Large intestine (tissue), 3 donors: ENCODE results near the gene LRMDA. TPM values are rescaled to one million over a fixed set of nuclear protein-coding genes. Genes with fewer than 3 reads are reported as not detected.

Experiments
- DNase-seq, 2 donors: peaks; one replicate each; pipeline versions ENCODE4 v3.0.0 to v3.0.0-alpha.2; 2013
- H3K27ac ChIP-seq: one replicate; pipeline ENCODE4 v1.5.1; 2013; ENCODE audit warnings: low read length
- H3K27me3 ChIP-seq: 2 replicates; pipeline ENCODE4 v1.6.1; 2013; ENCODE audit warnings: low read length; ENCODE audit not compliant: control insufficient read depth, insufficient read depth
- H3K36me3 ChIP-seq: 2 replicates; pipeline ENCODE4 v1.6.1; 2013; ENCODE audit warnings: low read length; ENCODE audit not compliant: control insufficient read depth, insufficient read depth
- H3K4me1 ChIP-seq: one replicate; pipeline ENCODE4 v1.6.1; 2013; ENCODE audit warnings: low read length; ENCODE audit not compliant: control insufficient read depth, insufficient read depth
- H3K4me3 ChIP-seq: one replicate; pipeline ENCODE4 v1.5.1; 2013; ENCODE audit warnings: low read length
- H3K9me3 ChIP-seq: one replicate; pipeline ENCODE4 v1.6.1; 2013; ENCODE audit warnings: mild to moderate bottlenecking, low read depth, low read length, moderate library complexity; ENCODE audit not compliant: control insufficient read depth
- WGBS: methylation state at CpG from one replicate; pipeline ENCODE4 v1.1.5; 2013; ENCODE audit warnings: low lambda C conversion rate; ENCODE audit not compliant: insufficient coverage; 5-methylcytosine and 5-hydroxymethylcytosine counted together
- polyA plus RNA-seq: library from polyadenylated mRNA; unstranded; fragments of 120-200 nt; gene quantifications from one replicate; pipeline ENCODE4 v1.2.1, GENCODE V29; 2013

LRMDA gene
- polyA plus RNA-seq, 1 donor = 5.3 TPM

DNA sequence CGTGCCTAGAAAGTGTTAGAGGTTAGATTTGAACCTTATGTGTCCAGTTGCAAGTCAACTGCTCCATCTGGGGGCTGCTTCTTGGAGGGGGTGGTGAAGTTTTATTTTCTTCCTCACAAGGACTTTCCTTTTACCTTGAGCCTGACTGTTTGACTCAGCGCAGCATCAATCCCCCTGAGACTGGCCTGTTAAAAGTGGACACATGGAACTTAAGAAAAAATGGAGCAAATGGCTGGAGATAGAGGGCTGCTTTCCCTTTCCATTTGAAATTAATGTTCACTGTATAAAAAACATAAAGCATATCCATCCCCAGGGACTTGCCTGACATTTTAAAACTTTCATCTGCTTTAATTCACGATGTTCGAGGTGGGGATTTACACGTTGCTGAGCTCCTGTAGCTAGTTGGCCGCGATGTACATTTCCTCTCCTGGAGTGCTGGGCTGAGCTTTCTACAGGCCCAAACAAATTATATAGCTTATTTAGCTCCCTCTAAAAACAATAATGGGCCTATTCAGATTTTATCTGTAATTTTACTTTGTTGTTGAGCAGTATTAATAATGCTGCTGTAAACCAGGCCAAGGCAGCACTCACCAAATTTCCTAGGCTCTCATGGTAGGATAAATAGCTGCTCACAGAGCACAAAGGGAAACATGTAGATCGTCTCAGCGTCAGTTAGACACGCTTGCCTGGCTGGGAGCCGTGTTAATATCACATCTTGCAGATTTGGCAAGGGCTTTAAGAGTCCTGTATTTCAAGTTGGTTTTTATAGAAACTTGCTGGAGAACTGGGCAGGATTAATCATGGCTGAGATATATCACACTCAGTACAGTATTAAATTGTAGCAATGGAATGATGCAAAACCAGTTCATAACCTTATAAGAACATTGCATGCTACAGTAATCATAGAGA, 251.5 kb downstream of the LRMDA start:
- 60% methylated on average over 1 of the region's 11 CpGs for WGBS
- no peaks in the 10 kb centered on the region for H3K9me3 ChIP-seq
- DNase-seq = peak in 1 of 2 donors; percentile 17
- no peak overlapping the region for H3K4me3 ChIP-seq
- no peaks in the 10 kb centered on the region for H3K36me3 ChIP-seq
- H3K27me3 ChIP-seq = no peaks in the 10 kb centered on the region
- peaks cover 12% of the 10 kb centered on the region for H3K4me1 ChIP-seq
- H3K27ac ChIP-seq = no peak overlapping the region

DNA sequence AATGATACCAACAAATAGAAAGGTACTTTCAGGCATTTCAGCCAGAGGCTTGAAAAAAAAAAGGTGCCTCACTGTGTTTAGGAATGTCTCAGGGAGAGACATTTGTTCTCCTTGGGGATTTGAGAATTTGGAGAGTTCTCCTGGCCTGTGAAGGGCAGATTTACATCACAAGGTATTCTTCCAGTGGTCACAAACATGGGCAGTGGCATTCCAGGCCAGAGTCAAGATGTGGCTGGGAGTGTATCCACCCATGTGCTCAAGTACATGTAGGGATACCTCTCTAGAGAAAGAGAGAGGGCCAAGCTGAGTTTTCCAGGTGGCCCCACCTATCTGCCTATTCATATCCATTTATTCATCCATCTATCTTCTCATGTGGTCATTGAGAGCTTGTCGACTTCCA, 253.8 kb downstream of the LRMDA start:
- Histone ChIP-seq H3K4me1 (peaks cover 12% of the 10 kb centered on the region), H3K9me3 (no peaks in the 10 kb centered on the region), H3K36me3 (no peaks in the 10 kb centered on the region), H3K4me3 (no peak overlapping the region), H3K27me3 (no peaks in the 10 kb centered on the region), H3K27ac (no peak overlapping the region)
- no CpG with 5 or more reads among the region's 1 CpG for WGBS
- DNase-seq = no peak

DNA sequence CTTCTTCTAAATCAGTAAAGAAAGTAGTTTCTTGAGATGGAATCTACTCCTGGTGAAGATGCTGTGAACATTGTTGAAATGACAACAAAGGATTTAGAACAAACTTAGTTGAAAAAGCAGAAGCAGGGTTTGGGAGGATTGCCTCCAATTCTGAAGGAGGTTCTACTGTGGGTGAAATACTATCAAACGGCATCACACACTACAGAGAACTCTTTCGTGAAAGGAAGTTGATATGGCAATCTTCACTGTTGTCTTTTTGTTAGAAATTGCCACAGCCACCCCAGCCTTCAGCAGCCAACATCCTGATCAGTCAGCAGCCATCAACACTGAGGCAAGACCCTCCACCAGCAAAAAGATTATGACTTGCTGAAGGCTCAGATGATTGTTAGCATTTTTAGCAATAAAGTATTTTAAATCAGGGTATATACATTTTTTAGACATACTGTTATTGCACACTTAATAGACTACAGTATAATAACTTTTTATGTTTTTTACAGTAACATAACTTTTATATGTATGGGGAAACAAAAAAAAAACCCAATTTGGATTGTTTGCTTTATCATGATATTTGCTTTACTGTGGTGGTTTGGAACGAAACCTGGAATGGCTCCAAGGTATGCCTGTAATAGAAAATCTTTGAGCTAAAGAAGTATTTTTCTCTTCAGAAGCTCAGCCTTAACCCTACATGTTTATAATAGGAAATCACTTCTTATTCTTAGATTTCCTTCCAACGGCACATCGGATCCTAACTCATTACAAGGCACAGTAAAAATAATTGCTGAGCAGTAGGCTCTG, 257.3 kb downstream of the LRMDA start:
- DNase-seq = no peak
- Histone ChIP-seq H3K4me1 (peaks cover 12% of the 10 kb centered on the region), H3K4me3 (no peak overlapping the region), H3K36me3 (no peaks in the 10 kb centered on the region), H3K27ac (no peak overlapping the region), H3K9me3 (no peaks in the 10 kb centered on the region), H3K27me3 (no peaks in the 10 kb centered on the region)
- 60% methylated on average over 1 of the region's 5 CpGs for WGBS

DNA sequence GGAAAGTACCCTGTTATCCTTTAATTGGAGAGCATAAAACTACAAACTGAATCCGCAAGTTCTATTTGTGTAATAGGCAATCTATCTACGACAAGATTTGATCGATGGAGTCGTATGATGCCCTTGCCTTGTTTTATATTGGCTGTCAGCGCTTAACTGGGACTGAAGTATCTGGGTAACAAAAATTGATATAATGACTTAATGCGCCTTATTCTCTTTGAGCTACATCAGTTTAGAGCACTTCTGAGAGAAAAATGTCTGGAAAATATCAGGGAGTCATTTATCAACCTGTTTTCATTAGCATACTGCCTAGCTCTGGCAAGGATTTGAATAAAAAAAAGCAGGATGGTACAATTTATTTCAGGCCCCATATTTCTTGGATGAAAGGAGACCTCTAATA, 262.1 kb downstream of the LRMDA start:
- no peaks in the 10 kb centered on the region for H3K27me3 ChIP-seq
- no peak overlapping the region for H3K4me3 ChIP-seq
- no peak for DNase-seq
- no peaks in the 10 kb centered on the region for H3K4me1 ChIP-seq
- WGBS = 86% methylated on average over 2 of the region's 6 CpGs
- no peaks in the 10 kb centered on the region for H3K9me3 ChIP-seq
- no peaks in the 10 kb centered on the region for H3K36me3 ChIP-seq
- no peak overlapping the region for H3K27ac ChIP-seq

DNA sequence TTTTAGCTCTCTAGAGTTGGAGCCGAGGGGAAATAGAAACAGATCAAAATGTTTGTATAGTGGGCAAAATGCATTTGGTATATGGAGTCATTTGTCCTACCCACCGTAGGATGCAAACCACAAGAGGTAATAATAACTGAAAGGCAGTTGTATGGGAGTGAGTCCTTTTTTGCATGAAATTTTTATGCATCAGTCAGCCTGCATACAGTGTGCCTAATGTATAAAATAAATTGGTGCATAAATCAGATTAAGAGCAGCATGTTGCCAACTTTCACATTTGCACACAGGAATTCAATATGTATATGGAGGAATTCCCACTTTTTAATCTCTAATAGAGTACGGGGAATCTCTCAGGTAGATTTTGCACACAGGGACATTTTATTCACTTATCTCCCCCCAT, 262.8 kb downstream of the LRMDA start:
- no peak overlapping the region for H3K27ac ChIP-seq
- no peaks in the 10 kb centered on the region for H3K9me3 ChIP-seq
- no peak for DNase-seq
- H3K36me3 ChIP-seq = no peaks in the 10 kb centered on the region
- no peak overlapping the region for H3K4me3 ChIP-seq
- H3K27me3 ChIP-seq = no peaks in the 10 kb centered on the region
- WGBS = no CpG with 5 or more reads among the region's 3 CpGs
- no peaks in the 10 kb centered on the region for H3K4me1 ChIP-seq

DNA sequence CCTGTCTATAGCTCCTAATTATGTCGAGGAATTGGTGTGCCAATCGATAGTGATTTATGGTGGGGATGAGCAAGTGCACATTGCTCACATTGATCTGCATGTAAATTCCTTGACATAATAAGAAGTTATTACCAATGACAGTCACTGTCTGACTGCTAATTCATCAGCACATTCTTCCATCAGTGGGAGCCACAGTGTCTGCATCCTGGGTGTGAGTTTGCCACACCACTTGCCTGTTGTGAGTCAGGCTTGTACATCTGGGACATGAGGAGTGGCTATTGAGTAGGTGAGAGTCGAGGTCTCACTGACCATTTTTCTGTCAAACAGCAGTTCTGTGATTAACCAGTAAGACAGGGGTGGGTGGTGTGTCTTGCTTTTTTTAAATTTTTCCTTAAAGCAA, 263.4 kb downstream of the LRMDA start:
- H3K4me3 ChIP-seq = no peak overlapping the region
- H3K36me3 ChIP-seq = no peaks in the 10 kb centered on the region
- no peak for DNase-seq
- no peaks in the 10 kb centered on the region for H3K27me3 ChIP-seq
- no peaks in the 10 kb centered on the region for H3K9me3 ChIP-seq
- H3K4me1 ChIP-seq = no peaks in the 10 kb centered on the region
- no CpG with 5 or more reads among the region's 3 CpGs for WGBS
- no peak overlapping the region for H3K27ac ChIP-seq

DNA sequence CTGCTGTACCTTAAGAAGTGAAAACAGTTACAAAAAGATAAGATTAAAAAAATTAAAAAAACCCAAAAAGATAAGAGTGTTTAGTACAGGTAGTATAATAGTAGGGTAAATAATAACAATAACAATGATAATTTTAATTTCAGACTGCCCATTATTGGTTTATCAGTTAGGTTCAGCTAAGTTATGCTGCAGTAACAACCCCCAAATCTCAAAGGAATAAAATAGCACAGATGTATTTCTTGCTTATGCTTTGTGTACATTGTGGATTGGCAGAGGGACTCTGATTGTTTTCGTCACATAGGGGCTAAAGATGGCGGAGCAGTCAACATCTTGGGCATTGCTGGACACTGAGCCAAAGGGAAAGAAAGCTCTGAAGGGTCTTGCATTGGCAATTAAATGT, 264.6 kb downstream of the LRMDA start:
- no CpG with 5 or more reads among the region's 2 CpGs for WGBS
- H3K9me3 ChIP-seq = no peaks in the 10 kb centered on the region
- no peak overlapping the region for H3K27ac ChIP-seq
- H3K4me1 ChIP-seq = no peaks in the 10 kb centered on the region
- no peaks in the 10 kb centered on the region for H3K27me3 ChIP-seq
- DNase-seq = no peak
- no peaks in the 10 kb centered on the region for H3K36me3 ChIP-seq
- no peak overlapping the region for H3K4me3 ChIP-seq

DNA sequence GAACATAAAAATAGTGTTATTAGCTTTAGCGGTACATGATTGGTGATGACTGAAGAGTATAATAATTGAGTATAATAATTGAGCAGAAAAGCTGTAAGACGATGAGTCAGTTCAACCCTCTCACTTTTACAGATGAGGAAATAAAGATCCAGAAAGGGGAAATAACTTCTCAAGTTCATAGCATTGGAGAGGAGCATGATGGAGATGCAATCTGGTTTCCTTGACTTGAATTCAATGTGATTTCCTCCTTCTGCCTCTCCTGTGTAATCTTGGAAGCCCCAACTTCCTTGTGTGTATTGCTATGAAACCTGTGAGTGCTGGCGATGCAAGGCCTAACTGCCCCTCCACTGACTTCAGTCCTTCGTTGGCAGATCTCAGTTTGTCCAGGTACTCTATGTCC, 265.1 kb downstream of the LRMDA start:
- no peak for DNase-seq
- no peak overlapping the region for H3K27ac ChIP-seq
- no peaks in the 10 kb centered on the region for H3K4me1 ChIP-seq
- H3K4me3 ChIP-seq = no peak overlapping the region
- 89% methylated on average over 3 of the region's 4 CpGs for WGBS
- no peaks in the 10 kb centered on the region for H3K27me3 ChIP-seq
- H3K9me3 ChIP-seq = no peaks in the 10 kb centered on the region
- H3K36me3 ChIP-seq = no peaks in the 10 kb centered on the region

DNA sequence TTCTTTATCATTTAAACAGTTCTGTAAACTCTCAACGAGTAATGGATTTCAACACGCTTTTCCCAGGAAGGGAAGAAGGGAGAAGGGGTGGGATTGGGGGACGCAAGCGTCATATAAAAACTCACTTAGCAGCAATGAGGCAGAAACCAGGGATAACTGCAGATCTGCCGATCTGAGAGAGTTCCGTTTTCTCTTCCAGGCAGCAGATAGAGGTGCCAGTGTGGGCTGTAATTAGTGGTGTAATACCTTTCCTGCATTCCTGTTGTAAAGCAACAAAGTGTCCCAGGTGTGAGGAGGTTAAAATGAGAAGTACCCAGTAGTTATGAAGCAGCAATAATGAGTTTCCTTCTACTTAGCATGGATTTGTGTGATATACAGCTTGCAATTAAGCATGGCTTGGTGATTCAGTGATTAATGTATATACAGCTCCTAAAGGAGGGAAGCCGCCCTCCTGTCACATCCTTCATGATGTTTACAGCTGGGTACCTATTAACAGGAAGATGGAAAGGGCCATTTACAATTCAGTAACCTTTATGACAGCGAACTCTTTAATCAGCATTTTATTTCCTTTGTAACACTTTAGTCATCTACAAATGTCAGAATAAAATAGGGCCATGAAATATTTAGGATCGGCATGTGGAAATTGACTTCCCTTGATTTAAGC, 271.9 kb downstream of the LRMDA start:
- peak in 1 of 2 donors; percentile 37 for DNase-seq
- WGBS = 18% methylated on average over 2 of the region's 9 CpGs

DNA sequence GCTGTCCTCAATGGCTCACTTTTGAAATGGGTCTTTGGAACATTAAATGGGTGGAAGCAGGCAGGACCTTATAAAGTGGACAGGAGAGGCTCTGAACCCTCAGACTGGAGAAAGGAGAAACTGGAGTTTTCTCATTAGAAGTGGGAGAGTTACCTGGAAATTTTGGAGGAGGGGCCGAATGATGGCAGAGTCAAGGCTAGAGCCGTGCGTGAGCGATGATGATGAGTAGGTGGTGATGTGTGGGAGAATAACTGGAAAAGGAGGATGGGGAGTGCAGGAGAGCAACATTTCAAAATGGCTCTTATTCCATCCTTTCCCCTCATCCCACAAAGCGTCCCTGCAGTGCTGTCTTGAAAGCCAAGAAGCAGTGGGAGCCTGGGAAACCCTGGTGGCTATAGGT, 274.0 kb downstream of the LRMDA start:
- H3K4me1 ChIP-seq = no peaks in the 10 kb centered on the region
- WGBS = 96% methylated on average over 5 of the region's 5 CpGs
- DNase-seq = no peak
- H3K27me3 ChIP-seq = no peaks in the 10 kb centered on the region
- H3K9me3 ChIP-seq = no peaks in the 10 kb centered on the region
- H3K4me3 ChIP-seq = no peak overlapping the region
- H3K36me3 ChIP-seq = no peaks in the 10 kb centered on the region
- H3K27ac ChIP-seq = no peak overlapping the region

More for the DNA sequence above, 271.9 kb downstream of the LRMDA start:
- Histone ChIP-seq H3K4me1 (no peaks in the 10 kb centered on the region), H3K4me3 (no peak overlapping the region), H3K9me3 (no peaks in the 10 kb centered on the region), H3K27me3 (no peaks in the 10 kb centered on the region), H3K27ac (no peak overlapping the region), H3K36me3 (no peaks in the 10 kb centered on the region)
